Neural cell (in vitro differentiated cells): Measurements from ENCODE around the gene NEDD4L. TPM values are rescaled to one million over a fixed set of nuclear protein-coding genes. Genes with fewer than 3 reads are reported as not detected.
A peak's percentile ranks its signal among the peaks of the same experiment; 100 is the strongest.

Experiments used
- H2AFZ ChIP-seq: fragments of 200-600, 300-800 bp; sonication (generic), shearing (Covaris generic); 2 replicates; pipeline ENCODE4 v1.6.0; 2014; ENCODE audit warnings: low read depth, mild to moderate bottlenecking, antibody characterized with exemption, low read length, moderate library complexity
- H3F3A ChIP-seq: fragments of 200-600 bp; shearing (Covaris generic); 2 replicates; pipeline ENCODE4 v1.6.1; 2016; ENCODE audit warnings: mild to moderate bottlenecking, moderate library complexity, mixed read lengths, antibody characterized with exemption, low read length; ENCODE audit not compliant: insufficient read depth, poor library complexity, severe bottlenecking
- H3K27ac ChIP-seq: fragments of 200-600, 300-800 bp; sonication (generic), shearing (Covaris generic); 2 replicates; pipeline ENCODE4 v1.5.1; 2014; ENCODE audit warnings: mild to moderate bottlenecking, low read length, moderate library complexity
- H3K27me3 ChIP-seq: fragments of 300-800, 200-600 bp; sonication (generic), shearing (Covaris generic); 2 replicates; pipeline ENCODE4 v1.6.0; 2014; ENCODE audit warnings: mild to moderate bottlenecking, low read depth, low read length, moderate library complexity; ENCODE audit not compliant: insufficient read depth
- H3K36me3 ChIP-seq: fragments of 300-800, 200-600 bp; sonication (generic), shearing (Covaris generic); 2 replicates; pipeline ENCODE4 v1.5.1; 2014; ENCODE audit warnings: mild to moderate bottlenecking, antibody characterized with exemption, low read length, moderate library complexity; ENCODE audit not compliant: insufficient read depth
- H3K4me2 ChIP-seq: fragments of 300-800, 200-600 bp; sonication (generic), shearing (Covaris generic); 2 replicates; pipeline ENCODE4 v1.6.0; 2014; ENCODE audit warnings: mild to moderate bottlenecking, low read length
- H3K4me3 ChIP-seq: fragments of 300-800, 200-600 bp; sonication (generic), shearing (Covaris generic); 2 replicates; pipeline ENCODE4 v1.5.1; 2014; ENCODE audit warnings: mild to moderate bottlenecking, low read length, moderate library complexity
- H3K79me2 ChIP-seq: fragments of 200-600 bp; shearing (Covaris generic); replicated peaks from 2 replicates; pipeline ENCODE4 v1.6.0; 2014; ENCODE audit warnings: mild to moderate bottlenecking, low read length, moderate library complexity; ENCODE audit not compliant: insufficient read depth
- H3K9ac ChIP-seq: fragments of 300-800, 200-600 bp; sonication (generic), shearing (Covaris generic); 2 replicates; pipeline ENCODE4 v1.6.1; 2016; ENCODE audit warnings: mild to moderate bottlenecking, low read length, mixed read lengths
- H3K9me2 ChIP-seq: fragments of 200-600 bp; shearing (Covaris generic); 2 replicates; pipeline ENCODE4 v1.6.1; 2016; ENCODE audit warnings: mild to moderate bottlenecking, low read length, mixed read lengths; ENCODE audit not compliant: insufficient read depth
- H3K9me3 ChIP-seq: fragments of 200-600, 300-800 bp; sonication (generic), shearing (Covaris generic); 2 replicates; pipeline ENCODE4 v1.6.1; 2016; ENCODE audit warnings: mild to moderate bottlenecking, mixed run types, low read length, moderate library complexity, mixed read lengths
- H4K20me1 ChIP-seq: fragments of 200-600 bp; shearing (Covaris generic); 2 replicates; pipeline ENCODE4 v1.6.1; 2016; ENCODE audit warnings: mild to moderate bottlenecking, mixed run types; ENCODE audit not compliant: insufficient read depth
- EP300 ChIP-seq: fragments of 450-650 bp; conservative IDR thresholded peaks from 2 replicates; pipeline ENCODE4 v1.6.1; 2014; ENCODE audit warnings: antibody characterized with exemption, mild to moderate bottlenecking, moderate library complexity; ENCODE audit not compliant: poor library complexity, severe bottlenecking
- EZH2 ChIP-seq: fragments of 200-600, 300-800 bp; shearing (Covaris generic), sonication (generic); IDR thresholded peaks from 2 replicates; pipeline ENCODE4 v1.6.1; 2014; ENCODE audit warnings: antibody characterized with exemption, low read length, borderline replicate concordance, mild to moderate bottlenecking; ENCODE audit not compliant: insufficient read depth, poor library complexity, severe bottlenecking
- MXI1 ChIP-seq: fragments of 450-650 bp; conservative IDR thresholded peaks from 2 replicates; pipeline ENCODE4 v1.6.1; 2014; ENCODE audit warnings: antibody characterized with exemption, mild to moderate bottlenecking; ENCODE audit not compliant: poor library complexity, severe bottlenecking
- POLR2AphosphoS5 ChIP-seq: IDR thresholded peaks from 2 replicates; pipeline ENCODE4 v1.6.1; 2012
- RAD21 ChIP-seq: fragments of 450-650 bp; conservative IDR thresholded peaks from 2 replicates; pipeline ENCODE4 v1.6.1; 2014; ENCODE audit warnings: antibody characterized with exemption, mild to moderate bottlenecking, moderate library complexity
- SMC3 ChIP-seq: fragments of 450-650 bp; conservative IDR thresholded peaks from 2 replicates; pipeline ENCODE4 v1.6.1; 2014; ENCODE audit warnings: antibody characterized with exemption, mild to moderate bottlenecking, moderate library complexity; ENCODE audit not compliant: poor library complexity
- TAF1 ChIP-seq: IDR thresholded peaks from 2 replicates; pipeline ENCODE4 v1.6.1; 2012; ENCODE audit warnings: low read depth
- polyA plus RNA-seq: library from polyadenylated mRNA; depleted of rRNA; stranded (reverse); fragments of >200 nt; gene quantifications from 2 replicates; pipeline ENCODE4 v1.2.3, GENCODE V29; 2014
- TF ChIP-seq, protein P1 (sequence below): IDR thresholded peaks from 2 replicates; pipeline ENCODE4 v1.6.1; 2012; ENCODE audit warnings: borderline replicate concordance
- TF ChIP-seq, protein P2 (sequence below): fragments of 450-650 bp; IDR thresholded peaks from 2 replicates; pipeline ENCODE4 v1.5.1; 2014; ENCODE audit warnings: antibody characterized with exemption, mild to moderate bottlenecking, moderate library complexity; ENCODE audit not compliant: poor library complexity, severe bottlenecking

The NEDD4L gene
- polyA plus RNA-seq, 1 donor from 2014 or later: 97.9 TPM

DNA sequence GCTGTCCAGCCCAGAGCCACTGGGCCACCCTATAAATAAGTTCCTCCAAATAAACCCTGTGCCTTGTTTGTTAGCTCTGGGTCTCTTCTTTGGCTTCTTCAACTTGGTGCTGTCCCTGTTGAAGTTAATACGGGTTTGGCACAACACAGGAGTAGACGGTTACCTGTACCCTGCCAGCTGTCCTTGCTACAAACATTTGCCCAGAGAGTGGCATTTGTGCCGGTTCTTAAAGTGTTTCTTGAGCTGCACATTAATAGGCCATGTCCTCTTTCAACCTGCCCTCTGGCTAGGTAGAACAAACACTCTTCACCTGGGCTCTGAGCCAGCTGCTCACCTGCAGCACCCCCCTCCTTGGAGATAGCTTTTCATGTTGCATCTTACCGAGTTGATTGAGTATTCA is 139.2 kb downstream of the NEDD4L start:
- Histone ChIP-seq H3F3A (no peaks in the 10 kb centered on the region), H3K4me3 (no peak overlapping the region), H3K36me3 (no peaks in the 10 kb centered on the region), H3K4me2 (no peak overlapping the region), H3K79me2 (peaks cover 46% of the 10 kb centered on the region), H3K9me3 (no peaks in the 10 kb centered on the region), H3K9ac (no peak overlapping the region), H3K27me3 (no peaks in the 10 kb centered on the region), H3K9me2 (no peaks in the 10 kb centered on the region), H2AFZ (no peak overlapping the region), H3K27ac (no peak overlapping the region), H4K20me1 (peaks cover 4% of the 10 kb centered on the region)
- TF ChIP-seq POLR2AphosphoS5 (no peak), EZH2 (no peak), EP300 (no peak), RAD21 (no peak), TAF1 (no peak), SMC3 (no peak), MXI1 (no peak)
- TF ChIP-seq, protein P1, sequence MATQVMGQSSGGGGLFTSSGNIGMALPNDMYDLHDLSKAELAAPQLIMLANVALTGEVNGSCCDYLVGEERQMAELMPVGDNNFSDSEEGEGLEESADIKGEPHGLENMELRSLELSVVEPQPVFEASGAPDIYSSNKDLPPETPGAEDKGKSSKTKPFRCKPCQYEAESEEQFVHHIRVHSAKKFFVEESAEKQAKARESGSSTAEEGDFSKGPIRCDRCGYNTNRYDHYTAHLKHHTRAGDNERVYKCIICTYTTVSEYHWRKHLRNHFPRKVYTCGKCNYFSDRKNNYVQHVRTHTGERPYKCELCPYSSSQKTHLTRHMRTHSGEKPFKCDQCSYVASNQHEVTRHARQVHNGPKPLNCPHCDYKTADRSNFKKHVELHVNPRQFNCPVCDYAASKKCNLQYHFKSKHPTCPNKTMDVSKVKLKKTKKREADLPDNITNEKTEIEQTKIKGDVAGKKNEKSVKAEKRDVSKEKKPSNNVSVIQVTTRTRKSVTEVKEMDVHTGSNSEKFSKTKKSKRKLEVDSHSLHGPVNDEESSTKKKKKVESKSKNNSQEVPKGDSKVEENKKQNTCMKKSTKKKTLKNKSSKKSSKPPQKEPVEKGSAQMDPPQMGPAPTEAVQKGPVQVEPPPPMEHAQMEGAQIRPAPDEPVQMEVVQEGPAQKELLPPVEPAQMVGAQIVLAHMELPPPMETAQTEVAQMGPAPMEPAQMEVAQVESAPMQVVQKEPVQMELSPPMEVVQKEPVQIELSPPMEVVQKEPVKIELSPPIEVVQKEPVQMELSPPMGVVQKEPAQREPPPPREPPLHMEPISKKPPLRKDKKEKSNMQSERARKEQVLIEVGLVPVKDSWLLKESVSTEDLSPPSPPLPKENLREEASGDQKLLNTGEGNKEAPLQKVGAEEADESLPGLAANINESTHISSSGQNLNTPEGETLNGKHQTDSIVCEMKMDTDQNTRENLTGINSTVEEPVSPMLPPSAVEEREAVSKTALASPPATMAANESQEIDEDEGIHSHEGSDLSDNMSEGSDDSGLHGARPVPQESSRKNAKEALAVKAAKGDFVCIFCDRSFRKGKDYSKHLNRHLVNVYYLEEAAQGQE: no peak
- TF ChIP-seq, protein P2, sequence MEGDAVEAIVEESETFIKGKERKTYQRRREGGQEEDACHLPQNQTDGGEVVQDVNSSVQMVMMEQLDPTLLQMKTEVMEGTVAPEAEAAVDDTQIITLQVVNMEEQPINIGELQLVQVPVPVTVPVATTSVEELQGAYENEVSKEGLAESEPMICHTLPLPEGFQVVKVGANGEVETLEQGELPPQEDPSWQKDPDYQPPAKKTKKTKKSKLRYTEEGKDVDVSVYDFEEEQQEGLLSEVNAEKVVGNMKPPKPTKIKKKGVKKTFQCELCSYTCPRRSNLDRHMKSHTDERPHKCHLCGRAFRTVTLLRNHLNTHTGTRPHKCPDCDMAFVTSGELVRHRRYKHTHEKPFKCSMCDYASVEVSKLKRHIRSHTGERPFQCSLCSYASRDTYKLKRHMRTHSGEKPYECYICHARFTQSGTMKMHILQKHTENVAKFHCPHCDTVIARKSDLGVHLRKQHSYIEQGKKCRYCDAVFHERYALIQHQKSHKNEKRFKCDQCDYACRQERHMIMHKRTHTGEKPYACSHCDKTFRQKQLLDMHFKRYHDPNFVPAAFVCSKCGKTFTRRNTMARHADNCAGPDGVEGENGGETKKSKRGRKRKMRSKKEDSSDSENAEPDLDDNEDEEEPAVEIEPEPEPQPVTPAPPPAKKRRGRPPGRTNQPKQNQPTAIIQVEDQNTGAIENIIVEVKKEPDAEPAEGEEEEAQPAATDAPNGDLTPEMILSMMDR: no peak

DNA sequence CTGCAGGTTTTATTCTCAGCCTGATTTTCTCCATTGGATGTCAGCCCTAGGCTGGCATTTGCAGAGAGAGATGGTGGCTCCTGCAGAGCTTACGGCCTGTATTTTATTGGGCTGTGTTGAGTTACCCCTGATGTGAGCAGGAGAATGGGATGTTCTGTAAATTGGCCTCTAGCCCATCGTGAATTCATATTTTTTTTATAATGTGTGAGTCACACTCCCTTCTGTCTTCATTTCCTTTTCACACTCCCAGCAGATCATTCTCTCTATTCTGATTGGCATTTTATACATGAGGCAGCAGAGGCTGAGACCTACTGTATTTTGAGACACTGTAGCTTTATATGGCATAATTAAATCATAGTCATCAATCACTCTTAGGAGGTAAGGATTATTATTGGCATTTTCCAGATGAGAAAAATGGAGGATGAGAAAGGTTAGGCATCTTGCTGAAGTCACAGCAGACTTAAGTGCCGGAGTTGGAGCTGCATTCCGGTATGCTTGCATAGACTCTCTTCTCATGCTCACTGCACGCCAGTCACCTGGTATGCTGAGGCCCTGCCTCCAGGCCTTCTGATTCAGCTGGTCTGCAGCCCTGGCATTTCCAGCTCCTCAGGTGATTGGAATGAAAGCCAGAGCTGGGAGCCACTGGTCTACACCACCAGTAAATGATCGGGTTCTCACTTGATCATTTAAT is 142.4 kb downstream of the NEDD4L start:
- H3K9ac ChIP-seq: no peak overlapping the region
- H3K9me3 ChIP-seq: no peaks in the 10 kb centered on the region
- no peaks in the 10 kb centered on the region for H3K36me3 ChIP-seq
- H3K27me3 ChIP-seq: no peaks in the 10 kb centered on the region
- H4K20me1 ChIP-seq: no peaks in the 10 kb centered on the region
- TF ChIP-seq, protein P2: no peak
- TF ChIP-seq MXI1 (no peak), SMC3 (no peak), EP300 (no peak), EZH2 (no peak), POLR2AphosphoS5 (no peak), TAF1 (no peak), RAD21 (no peak)
- TF ChIP-seq, protein P1: no peak
- H3K4me3 ChIP-seq: peak overlapping the region; percentile 6
- peaks cover 48% of the 10 kb centered on the region for H3K79me2 ChIP-seq
- no peak overlapping the region for H2AFZ ChIP-seq
- no peak overlapping the region for H3K4me2 ChIP-seq
- H3K27ac ChIP-seq: peak overlapping the region; percentile 51
- no peaks in the 10 kb centered on the region for H3F3A ChIP-seq
- H3K9me2 ChIP-seq: no peaks in the 10 kb centered on the region
